HUES64 (cell line): ENCODE data around the gene R3HDML.
A peak's percentile ranks its signal among the peaks of the same experiment; 100 is the strongest.
"Not testable (repeated sequence)": the region's sequence is repeated elsewhere in the genome, so short reads cannot be mapped to it uniquely, and the experiment has no call there.

Source experiments
- H3K27ac ChIP-seq: 2 replicates; pipeline ENCODE4 v1.7.0; 2013; ENCODE audit warnings: low read depth, low read length, inconsistent platforms
- H3K27me3 ChIP-seq: 2 replicates; pipeline ENCODE4 v1.6.1; 2013; ENCODE audit warnings: mild to moderate bottlenecking, low read length; ENCODE audit not compliant: insufficient read depth
- H3K36me3 ChIP-seq: 2 replicates; pipeline ENCODE4 v1.6.1; 2013; ENCODE audit warnings: mild to moderate bottlenecking, low read length; ENCODE audit not compliant: insufficient read depth
- H3K4me1 ChIP-seq: 2 replicates; pipeline ENCODE4 v1.6.1; 2013; ENCODE audit warnings: mild to moderate bottlenecking, low read length, moderate library complexity; ENCODE audit not compliant: insufficient read depth
- H3K4me3 ChIP-seq: 2 replicates; pipeline ENCODE4 v1.5.1; 2013; ENCODE audit warnings: mild to moderate bottlenecking, low read length, moderate library complexity
- H3K9ac ChIP-seq: 2 replicates; pipeline ENCODE4 v1.6.1; 2013; ENCODE audit warnings: mild to moderate bottlenecking, low read depth, low read length
- H3K9me3 ChIP-seq: 2 replicates; pipeline ENCODE4 v1.6.1; 2013; ENCODE audit warnings: low read depth, low read length; ENCODE audit not compliant: insufficient read depth
- WGBS: fragments of 150-250, 120-280 bp; methylation state at CpG from one replicate; pipeline ENCODE4 v1.1.7; 2013; ENCODE audit warnings: missing lambda C conversion rate; 5-methylcytosine and 5-hydroxymethylcytosine counted together

The R3HDML gene

GRCh38 chr20:44304383-44304782, 32.5 kb upstream of the R3HDML start:
- no peaks in the 10 kb centered on the region for H3K36me3 ChIP-seq
- no peaks in the 10 kb centered on the region for H3K4me1 ChIP-seq
- H3K27ac ChIP-seq: no peak overlapping the region
- H3K27me3 ChIP-seq: no peaks in the 10 kb centered on the region
- H3K9me3 ChIP-seq: no peaks in the 10 kb centered on the region
- no peak overlapping the region for H3K4me3 ChIP-seq
- no peak overlapping the region for H3K9ac ChIP-seq

GRCh38 chr20:44306927-44307326, 29.9 kb upstream of the R3HDML start:
- Histone ChIP-seq H3K4me1 (no peaks in the 10 kb centered on the region), H3K9ac (no peak overlapping the region), H3K27me3 (peaks cover 11% of the 10 kb centered on the region; the same call in 1 of the 2 replicates), H3K36me3 (no peaks in the 10 kb centered on the region), H3K9me3 (no peaks in the 10 kb centered on the region), H3K27ac (no peak overlapping the region), H3K4me3 (no peak overlapping the region)
- WGBS: 91% methylated on average over 9 of the region's 9 CpGs

- 43% methylated on average over 17 of the region's 17 CpGs for WGBS
- Histone ChIP-seq H3K36me3 (no peaks in the 10 kb centered on the region), H3K9ac (peak overlapping the region; percentile 68), H3K4me1 (no peaks in the 10 kb centered on the region), H3K27ac (no peak overlapping the region), H3K27me3 (peaks cover 15% of the 10 kb centered on the region), H3K9me3 (no peaks in the 10 kb centered on the region), H3K4me3 (peak overlapping the region; percentile 84)
Observed at GRCh38 chr20:44309763-44310663, 26.8 kb upstream of the R3HDML start.

DNA sequence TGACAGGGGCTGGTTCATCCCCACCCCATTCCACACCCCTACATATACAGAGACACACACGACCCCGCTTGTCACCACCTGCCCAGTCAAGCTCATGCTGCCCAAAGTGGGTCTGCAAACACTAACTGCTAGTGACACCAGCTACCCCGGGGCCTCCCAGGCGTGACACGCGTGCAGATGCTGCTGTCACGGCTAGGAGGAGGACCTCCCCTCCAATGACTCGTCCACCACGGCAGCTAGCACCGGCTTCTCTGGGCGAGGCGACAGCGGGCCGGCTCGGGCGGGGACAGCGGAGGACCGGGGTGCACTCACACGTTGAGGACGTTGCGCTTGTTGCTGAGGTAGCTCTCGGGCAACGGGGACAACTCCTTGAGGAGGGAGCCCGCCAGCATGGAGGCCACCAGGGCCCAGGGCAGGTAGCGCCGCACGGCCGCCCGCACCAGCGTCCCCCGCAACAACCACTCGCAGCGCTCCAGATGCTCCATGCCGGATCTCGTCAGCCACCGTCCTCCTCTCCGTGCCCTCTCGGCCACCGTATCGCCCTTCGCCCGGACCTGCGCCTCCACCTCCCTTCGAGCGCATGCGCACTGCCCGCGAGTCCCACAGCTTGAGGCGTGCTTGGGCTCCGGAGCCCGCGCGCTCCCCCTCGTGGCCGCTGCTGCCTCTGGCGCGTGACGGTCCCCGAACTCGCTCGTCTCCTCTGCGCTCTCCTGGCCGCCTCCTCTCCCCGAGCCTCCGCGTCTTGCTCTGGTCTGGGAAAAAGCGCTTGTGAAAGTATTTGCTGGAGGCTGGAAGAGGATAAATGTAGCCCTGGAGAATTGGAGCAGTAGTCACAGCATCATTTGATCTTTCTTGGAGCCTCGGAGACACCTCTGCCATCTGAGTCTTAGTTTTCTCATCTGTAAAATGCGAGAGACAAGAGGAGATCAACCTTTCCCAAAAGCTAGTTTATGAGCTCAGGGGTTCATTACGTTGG, 25.9 kb upstream of the R3HDML start, which contains the start of gene FITM2:
FITM2 (minus strand) TSS at position 539 of the 976 bp plus-strand sequence; CDS start at position 485, 54 bp downstream.
- 3% methylated on average over 70 of the region's 70 CpGs for WGBS
- no peak within 1 kb of the TSS for H3K27ac ChIP-seq
- peak within 1 kb of the TSS; percentile 84 for H3K4me3 ChIP-seq
- H3K9ac ChIP-seq: peak within 1 kb of the TSS; percentile 68
- H3K4me1 ChIP-seq: no peaks in the 10 kb centered on the region
- peaks cover 15% of the 10 kb centered on the region for H3K27me3 ChIP-seq
- no peaks in the 10 kb centered on the region for H3K9me3 ChIP-seq
- no peaks in the 10 kb centered on the region for H3K36me3 ChIP-seq

- Histone ChIP-seq H3K27ac (no peak overlapping the region), H3K4me1 (no peaks in the 10 kb centered on the region), H3K9ac (no peak overlapping the region)
Observed at GRCh38 chr20:44314870-44315269, 22.0 kb upstream of the R3HDML start.

GRCh38 chr20:44319839-44320422, 16.9 kb upstream of the R3HDML start:
- WGBS: 92% methylated on average over 2 of the region's 2 CpGs
- Histone ChIP-seq H3K9ac (no peak overlapping the region), H3K36me3 (no peaks in the 10 kb centered on the region), H3K4me1 (peaks cover 5% of the 10 kb centered on the region; the same call in 1 of the 2 replicates), H3K27me3 (no peaks in the 10 kb centered on the region), H3K9me3 (no peaks in the 10 kb centered on the region), H3K27ac (no peak overlapping the region), H3K4me3 (no peak overlapping the region)

More at GRCh38 chr20:44314870-44315269, 22.0 kb upstream of the R3HDML start:
- H3K36me3 ChIP-seq: no peaks in the 10 kb centered on the region
- peaks cover 15% of the 10 kb centered on the region for H3K27me3 ChIP-seq
- no peaks in the 10 kb centered on the region for H3K9me3 ChIP-seq
- H3K4me3 ChIP-seq: no peak overlapping the region

- Histone ChIP-seq H3K9ac (no peak overlapping the region), H3K4me1 (peaks cover 9% of the 10 kb centered on the region; the same call in 1 of the 2 replicates), H3K27ac (peak overlapping the region; percentile 78), H3K4me3 (no peak overlapping the region), H3K36me3 (no peaks in the 10 kb centered on the region), H3K9me3 (no peaks in the 10 kb centered on the region), H3K27me3 (no peaks in the 10 kb centered on the region)
- WGBS: 7% methylated on average over 1 of the region's 1 CpG
Observed at GRCh38 chr20:44324343-44324742, 12.5 kb upstream of the R3HDML start.

DNA sequence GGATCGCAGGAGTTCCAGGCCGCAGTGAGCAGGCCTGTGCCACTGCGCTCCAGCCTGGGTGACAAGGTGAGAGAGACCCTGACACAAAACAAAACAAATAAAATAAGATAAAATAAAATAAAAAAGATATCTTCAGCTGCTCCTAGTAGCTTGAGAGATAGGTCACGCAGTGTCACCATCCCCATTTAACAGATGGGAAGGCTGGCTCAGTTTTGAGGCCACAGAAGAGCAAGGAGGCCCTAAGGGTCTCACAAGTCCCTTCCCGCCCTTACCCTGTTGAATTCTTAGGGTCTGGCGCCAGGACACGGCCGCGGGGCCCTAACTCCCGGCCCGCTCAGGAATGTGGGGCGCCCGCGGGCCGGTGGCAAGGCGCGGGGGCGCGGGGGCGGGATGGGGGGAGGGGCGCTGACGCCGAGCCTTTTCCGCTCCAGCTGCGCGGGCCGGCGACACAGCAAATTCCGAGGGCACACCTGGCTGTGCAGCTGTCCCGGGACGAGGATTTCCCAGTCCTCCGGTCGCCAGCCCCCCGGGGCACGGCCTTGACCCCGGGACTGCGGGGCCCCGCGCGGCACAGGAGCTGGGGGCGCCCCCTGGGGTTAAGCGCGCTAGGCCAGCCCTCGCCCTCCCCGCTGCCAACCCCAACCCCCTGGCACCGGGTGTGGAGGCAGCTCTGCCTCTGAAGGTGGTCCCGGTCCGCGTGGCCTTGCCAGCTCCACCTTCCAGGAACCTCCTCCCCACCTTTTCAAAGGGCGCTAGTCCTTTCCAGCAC, 10.3 kb upstream of the R3HDML start:
- no peaks in the 10 kb centered on the region for H3K27me3 ChIP-seq
- peak overlapping the region; percentile 45; the same call in 1 of the 2 replicates for H3K27ac ChIP-seq
- no peaks in the 10 kb centered on the region for H3K9me3 ChIP-seq
- H3K4me1 ChIP-seq: peaks cover 9% of the 10 kb centered on the region; the same call in 1 of the 2 replicates
- peak overlapping the region; percentile 41 for H3K4me3 ChIP-seq
- H3K36me3 ChIP-seq: no peaks in the 10 kb centered on the region
- WGBS: 16% methylated on average over 50 of the region's 50 CpGs
- H3K9ac ChIP-seq: peak overlapping the region; percentile 49; the same call in 1 of the 2 replicates

DNA sequence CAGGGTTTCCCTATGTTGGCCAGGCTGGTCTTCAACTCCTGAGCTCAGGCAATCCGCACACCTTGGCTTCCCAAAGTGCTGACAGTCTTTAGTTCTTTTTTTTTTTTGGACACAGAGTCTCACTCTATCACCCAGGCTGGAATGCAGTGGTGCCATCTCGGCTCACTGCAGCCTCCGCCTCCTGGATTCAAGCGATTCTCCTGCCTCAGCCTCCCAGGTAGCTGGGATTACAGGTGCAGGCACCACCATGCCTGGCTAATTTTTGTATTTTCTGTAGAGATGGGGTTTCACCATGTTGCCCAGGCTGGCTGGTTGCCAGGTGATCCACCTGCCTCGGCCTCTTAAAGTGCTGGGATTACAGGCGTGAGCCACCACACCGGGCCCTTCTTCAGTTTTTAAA, 9.1 kb upstream of the R3HDML start:
- H3K9me3 ChIP-seq, H3K9ac ChIP-seq, H3K27me3 ChIP-seq, H3K27ac ChIP-seq, H3K36me3 ChIP-seq, H3K4me3 ChIP-seq, H3K4me1 ChIP-seq: not testable (repeated sequence)
- WGBS: 94% methylated on average over 7 of the region's 7 CpGs

DNA sequence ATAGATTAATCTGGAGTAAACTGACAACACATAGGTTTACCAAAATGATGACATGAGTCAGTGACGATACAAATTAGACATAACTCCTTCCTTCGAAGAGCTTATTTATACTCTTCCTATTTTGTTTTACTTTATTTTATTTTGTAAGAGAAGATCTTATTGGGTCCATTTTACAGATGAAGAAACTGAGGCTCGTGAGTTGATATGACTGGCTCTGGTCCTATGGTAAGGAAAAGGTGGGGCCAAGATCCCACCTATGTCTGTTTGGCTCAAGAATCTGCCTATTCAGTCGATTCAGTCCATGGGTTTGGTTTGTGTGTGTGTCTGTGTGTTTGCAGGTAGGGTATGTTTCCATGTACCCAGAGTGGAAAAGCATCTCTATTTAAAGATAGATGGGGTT, 8.4 kb upstream of the R3HDML start:
- Histone ChIP-seq H3K27me3 (no peaks in the 10 kb centered on the region), H3K9me3 (no peaks in the 10 kb centered on the region), H3K27ac (no peak overlapping the region), H3K4me1 (peaks cover 9% of the 10 kb centered on the region; the same call in 1 of the 2 replicates), H3K36me3 (no peaks in the 10 kb centered on the region), H3K9ac (no peak overlapping the region), H3K4me3 (no peak overlapping the region)
- WGBS: 80% methylated on average over 4 of the region's 4 CpGs
